ENCODE results near the gene CDH13.

CDH13 gene

DNA sequence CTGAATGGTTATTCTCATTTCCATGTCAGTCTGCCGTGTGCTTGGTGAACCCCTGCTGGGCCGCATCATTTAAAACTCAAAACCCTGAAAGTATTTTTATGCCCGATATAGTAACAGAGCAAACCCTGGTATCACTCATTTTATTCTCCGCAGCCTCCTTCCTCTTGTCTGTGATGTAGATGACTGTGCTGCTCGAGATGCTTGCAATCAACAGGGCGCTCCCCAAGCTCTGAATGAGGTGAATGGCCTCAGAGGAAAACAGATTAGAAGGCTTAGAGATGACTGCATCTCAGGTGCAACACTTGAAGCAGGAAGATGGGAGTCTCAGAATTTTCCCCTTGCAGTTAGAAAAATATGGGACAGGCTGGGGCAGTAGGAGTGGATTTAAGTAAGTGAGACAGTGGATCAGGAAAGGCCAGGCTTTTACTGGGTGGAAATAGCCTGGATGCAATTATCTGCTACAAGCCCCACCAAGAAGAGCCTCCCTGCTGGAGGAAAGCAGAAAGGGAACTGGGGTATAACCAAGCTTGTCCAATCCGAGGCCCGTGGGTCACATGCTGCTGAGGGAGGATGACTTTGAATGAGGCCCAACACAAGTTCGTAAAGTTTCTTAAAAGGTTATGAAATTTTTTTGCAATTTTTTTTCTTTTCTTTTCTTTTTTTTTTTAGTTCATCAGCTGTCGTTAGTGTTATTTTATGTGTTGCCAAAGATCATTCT lies 166.9 kb downstream of the CDH13 start:
- DNase-seq: peak in 2 of 3 donors; percentile 35 to 54

DNA sequence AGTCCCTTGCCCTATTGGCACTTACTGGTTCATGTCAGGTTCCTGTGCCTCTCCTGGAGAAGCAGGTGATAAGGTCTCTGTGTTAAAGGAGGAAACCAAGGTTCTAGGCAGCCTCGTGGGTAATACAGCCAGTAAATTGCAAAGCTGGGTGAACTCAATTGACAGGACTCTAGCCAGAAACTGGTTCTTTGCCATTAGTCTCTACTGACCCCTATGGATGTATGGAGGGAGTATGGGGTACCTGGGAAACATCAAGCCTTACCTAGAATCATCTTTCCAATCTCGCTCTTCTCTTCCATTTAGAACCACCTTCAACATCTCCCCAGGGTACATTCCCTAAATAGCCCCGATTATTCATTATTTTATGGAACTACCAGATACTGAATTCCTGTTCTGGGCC lies 169.3 kb downstream of the CDH13 start:
- no peak for DNase-seq

DNA sequence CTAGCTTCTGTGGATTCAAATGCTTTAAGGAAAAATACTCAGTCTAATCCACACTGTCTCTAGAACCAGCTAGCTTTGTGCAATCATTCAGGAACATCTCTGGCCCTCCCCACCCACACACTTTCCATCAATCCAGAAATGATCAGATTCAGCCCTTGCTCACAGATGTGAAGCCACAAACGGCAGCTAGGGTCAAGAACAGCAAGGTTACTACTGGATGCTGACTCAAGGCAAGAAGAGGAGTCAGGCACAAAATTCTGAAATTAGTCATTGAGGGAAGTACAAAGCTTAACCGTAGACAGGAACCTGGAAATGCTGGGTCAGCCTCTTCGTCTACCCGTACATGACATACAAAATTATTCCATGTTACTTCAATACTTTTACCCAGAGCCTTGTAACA lies 174.6 kb downstream of the CDH13 start:
- DNase-seq: peak; percentile 2 to 20 (median 8)

DNA sequence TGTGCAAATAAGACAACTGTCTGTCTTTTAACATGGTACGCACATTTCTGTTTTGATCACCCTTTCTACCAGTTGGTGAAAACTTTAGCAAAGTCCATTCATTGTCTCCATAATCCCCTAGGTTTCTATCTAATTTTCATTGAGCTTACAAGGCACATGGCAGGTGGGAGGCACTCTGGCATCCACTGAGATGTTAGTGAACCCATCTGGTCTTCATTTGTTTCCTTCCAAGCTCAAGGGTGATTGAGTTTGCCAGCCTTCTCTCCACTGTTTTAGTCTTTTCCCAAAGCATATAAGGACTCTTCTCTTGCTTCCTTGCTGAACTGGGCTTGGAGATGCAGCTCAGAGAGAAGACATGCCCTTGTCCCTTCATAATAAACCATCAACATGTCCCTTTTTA lies 179.1 kb downstream of the CDH13 start:
- DNase-seq: no peak

DNA sequence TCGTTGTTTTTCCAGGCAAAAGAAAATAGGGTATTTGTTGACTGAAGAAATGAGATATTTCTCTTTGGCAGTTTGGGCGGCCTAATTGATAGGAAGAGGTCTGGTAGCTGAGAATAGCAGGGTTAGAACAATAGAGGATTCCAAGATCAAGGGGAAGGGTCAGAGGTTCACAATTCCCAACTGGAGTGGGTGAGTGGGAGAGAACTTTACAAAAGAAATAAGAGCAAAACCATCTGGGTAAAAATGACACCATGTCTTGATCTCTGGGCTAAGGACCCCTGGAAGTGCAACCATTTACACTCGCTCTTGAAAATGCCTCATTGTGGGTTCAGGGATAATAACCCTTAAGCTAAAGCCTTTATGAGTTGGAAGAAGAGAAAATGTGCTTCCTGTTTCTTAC lies 180.5 kb downstream of the CDH13 start:
- no peak for DNase-seq

DNA sequence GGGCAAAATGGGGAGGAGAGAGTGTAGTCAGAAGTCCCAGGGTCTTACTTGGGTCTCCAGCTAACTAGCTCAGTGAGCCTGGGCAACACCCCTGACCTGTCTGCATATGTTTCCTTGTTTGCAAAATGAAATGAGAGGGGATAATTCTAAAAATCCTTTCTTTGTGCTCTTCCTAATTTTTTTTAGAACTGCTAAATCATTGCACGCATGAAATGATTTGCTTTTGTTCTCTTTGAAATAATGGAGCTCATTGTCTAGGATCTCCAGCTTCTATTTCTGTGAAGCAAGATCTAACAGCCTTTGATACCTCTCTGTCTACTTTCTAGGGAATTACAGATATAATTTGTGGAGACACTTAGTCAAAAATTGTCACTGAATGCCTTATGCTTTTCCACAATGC lies 181.3 kb downstream of the CDH13 start:
- no peak for DNase-seq

DNA sequence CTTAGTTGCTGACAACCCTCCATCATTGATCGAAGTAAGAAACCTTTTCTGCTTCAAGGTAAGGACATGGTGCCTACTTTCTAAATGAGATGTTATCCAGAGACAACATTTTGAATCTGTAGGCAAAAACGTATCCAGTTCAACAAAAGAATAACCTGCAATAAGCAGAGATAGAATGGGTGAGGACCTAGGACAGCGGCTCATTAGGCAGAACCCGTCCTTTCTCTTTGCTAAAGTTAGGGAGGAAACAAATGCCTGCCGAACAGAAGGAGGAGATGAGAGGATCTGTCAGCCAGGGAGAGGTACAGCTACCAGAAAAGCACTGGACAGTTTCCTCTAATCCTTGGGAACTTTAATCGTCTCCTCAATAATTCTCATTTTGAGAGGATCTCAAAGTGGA lies 183.3 kb downstream of the CDH13 start:
- DNase-seq: no peak

DNA sequence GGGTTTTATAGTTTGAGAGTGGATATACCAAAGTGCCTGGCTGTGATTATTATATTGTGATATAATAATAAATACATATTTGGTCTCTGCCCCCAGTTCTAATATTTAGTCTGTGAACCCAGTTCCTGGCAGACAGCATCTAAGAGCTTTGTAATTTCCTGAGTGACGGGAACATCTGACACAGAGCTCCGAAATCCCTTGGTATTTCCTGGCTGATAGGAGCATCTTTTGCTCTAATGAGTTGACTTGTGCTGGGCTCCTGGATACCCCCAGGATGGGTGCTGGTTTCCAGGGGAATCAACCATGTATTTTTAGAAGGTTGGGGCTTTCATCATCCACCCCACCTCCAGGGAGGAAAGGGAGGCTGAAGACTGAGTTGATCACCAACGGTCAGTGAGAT lies 187.3 kb downstream of the CDH13 start:
- DNase-seq: no peak

DNA sequence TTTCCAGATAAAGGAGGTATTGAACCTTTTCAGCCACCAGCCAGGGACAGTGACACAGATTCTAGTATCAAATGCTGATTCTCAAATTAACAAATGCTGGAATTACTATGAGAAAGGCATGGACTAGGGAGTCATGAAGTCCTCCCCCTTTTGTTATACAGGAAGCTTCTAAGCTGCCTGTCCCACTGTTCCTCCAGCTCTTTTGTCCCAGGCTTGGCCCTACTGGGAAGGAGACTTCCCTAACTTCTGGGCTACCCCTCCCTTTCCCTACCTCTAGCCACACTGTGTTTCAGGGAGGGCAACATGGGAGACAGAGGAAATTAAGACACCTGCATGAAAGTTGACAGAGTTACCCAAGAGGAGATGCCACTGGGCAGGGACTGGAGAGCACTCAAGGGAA lies 192.5 kb downstream of the CDH13 start:
- no peak for DNase-seq

DNA sequence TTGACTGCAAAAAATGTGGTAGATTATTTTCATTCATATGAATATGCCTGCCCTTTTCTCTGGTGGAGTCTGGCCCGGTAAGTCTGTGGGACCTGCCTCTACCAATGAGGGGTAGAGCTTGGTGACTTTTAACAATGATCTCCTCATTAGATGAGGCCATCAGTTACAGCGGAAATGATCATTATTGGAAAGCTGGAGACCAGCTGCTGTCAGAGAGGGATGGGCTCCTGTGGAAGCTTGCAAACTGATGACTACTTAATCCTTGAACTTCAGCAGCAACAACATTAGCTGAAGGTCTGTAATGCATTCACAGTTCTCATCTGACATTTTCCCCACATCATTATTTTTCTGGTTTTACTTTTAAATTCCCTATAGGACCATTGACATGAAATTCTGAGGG lies 194.1 kb downstream of the CDH13 start:
- no peak for DNase-seq

DNA sequence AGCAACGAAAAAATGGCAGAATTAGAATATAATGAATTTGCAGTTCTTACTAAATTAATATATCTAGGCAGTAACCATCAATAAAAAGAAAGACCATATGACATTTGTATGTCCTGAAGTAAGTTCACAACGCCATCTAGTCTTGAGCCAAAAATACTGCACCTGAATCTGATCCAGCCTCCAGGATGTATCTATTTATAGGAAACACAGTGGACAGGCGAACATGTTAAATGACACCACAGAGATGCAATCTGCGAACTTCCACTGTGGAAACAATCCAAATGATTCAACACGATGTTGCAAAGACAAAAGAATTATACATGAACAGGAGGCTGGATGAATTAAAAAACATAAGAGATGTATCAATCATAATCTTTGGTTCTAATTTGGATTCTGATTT lies 197.6 kb downstream of the CDH13 start:
- no peak for DNase-seq

DNA sequence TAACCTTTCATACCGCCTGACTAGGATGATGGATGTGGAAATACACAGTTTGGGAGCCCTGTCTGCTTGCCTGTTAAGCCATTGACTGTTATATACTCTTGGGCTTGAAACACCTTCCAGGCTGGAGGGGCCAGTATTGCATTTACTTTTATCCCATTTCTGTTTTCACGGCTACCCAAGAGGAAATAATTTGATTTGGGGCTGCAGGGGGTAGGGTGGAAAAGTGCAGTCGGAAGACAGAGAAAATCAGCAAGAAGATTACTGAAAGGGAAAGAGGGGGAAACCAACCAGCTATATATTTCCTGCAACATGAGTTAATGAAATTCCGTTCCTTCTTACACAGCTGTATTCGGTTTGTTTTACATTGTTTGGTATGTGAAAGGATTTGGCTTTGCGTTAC lies 202.5 kb downstream of the CDH13 start:
- DNase-seq: no peak

DNA sequence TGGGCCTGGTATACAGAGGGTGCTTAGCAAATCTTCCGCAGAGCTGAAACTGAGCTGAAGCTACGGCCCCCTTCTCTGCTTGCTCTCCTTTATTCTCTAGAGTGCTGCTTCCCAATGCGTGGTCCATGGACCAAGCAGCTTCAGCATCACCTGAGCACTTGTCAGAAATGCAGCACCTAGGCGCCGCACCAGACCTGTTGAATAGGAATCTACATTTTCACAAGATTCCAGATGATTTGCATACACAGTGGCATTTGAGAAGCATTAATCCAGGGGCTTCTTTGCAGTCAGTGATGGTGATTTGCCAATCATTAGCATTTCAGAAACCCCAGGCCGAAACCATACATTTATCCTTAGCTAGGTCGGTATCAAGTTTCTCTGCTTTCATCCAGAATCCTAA lies 204.2 kb downstream of the CDH13 start:
- no peak for DNase-seq

DNA sequence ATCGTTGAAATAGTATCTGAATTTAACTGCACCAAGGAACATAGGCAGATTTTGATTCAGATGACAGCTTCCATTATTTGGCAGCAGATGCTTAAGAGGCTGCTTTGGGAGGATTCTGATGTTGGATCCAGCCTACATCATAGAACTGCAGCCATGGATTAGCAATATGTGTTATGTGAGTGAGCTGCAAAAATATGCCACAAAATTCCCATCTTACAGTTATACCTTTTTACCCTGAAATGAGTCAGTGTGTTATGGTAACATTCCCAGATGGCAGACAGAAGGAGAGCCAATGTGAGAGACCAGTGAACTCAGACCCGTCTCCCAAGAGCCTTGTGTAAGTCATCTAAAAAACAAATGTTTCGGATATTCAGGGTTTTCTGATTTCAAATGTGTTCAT lies 206.1 kb downstream of the CDH13 start:
- no peak for DNase-seq

DNA sequence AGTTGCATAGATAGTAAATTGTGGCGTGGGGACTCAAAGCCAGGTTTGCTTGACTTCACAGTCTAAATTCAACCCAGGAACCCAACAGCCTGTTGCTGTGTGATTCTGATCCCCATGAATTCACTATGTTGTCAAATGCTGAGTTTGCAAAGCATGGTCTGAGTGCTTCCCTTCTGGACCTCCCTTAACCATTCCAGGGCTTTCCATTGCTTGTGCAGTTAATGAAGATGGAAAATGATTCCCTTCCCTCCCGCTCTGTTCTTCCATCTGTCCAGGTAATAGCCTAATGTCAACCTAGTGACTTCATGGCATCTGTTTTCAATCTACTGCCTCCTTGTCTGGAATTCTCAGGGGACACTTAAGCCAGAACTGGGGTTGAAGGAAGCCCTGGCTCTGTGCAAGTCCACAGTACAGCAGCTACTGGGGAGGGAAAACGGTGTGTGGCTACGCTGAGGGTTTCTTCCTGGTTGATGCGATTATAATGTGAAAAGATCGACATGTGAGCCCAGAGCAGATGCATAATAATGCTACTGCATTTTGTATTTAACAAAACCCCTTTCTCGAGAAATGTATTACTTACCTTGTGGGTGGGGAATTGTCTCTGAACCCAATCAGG lies 206.7 kb downstream of the CDH13 start:
- DNase-seq: no peak

DNA sequence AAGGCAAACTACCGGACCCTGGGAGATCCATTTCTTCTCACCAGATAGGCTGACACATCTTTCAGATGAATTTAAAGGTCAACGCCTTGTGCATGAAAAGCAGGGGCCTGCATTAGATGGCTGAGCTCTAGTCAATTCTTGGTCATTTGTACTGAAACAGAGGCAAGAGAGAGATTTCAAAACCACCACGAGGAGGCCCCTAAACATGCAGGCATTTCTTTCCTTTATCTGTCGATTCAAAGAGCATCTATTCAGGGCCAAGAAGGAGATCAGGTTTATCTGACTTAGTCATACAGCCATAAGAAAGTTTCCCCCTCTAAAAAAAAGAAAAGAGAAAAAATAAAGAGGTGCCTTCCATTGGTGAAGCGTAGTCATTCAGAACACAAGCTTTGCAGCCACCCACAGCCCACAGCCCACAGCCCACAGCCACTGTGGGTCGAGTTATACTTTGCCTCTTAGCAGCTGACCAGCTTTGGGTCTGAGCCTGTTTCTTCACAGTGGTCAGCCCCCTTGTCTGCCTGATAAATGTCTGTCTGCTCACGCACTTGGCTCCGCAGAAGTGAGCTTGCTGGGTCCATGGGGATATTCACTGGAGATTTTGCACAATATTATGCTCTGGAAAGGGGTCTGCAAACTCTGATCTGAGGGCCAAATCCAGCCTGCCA lies 207.5 kb downstream of the CDH13 start:
- no peak for DNase-seq

DNA sequence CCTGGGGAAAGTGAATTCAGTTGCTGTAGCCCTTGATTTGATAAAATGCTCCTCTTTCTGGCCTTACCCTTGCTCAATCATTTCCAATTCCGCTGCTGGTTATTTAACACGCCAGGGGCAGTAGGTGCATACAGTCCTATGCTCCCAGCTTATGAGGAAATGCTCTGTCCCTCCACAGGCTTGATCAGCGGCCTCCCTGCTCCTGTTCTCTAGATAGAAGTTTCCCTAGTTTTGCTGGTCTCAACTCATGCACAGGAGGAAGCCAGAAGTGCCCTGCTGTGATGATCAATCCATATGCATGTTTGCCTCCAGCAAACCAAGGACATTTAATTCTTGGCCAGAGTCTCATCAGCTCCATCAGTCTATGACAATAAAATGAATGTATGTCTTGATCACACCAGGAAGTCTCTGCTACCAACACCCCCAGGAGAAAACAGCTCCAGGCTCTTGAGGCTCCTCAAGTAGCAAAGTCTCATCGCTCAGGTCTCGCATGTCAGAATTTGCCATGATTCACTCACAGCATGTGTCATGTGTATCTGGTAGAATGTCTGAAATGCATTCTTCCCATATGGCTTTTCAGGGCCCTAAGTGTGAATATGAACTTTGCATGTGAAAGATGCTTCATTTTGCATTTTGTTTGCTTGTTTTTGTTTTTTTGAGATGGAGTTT lies 208.9 kb downstream of the CDH13 start:
- no peak for DNase-seq

DNA sequence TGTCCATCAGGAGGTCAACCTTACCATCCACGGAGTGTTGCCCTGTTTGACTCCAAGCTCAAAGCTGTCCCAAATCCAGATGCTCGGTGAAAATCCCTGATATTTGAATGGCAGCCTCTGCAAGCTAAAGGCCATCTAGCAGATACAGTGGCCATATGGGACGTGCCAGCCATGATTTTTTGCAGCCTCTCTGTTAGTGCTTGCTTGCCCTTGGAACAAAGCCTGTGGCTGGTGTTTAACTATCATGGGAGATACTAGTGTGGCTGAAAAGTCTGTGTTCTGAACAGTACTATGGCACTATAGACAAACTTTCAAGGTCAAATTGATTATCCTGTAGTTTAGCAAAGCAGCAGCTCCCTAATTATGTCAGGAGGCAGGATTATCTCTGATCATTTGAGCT lies 214.3 kb downstream of the CDH13 start:
- DNase-seq: no peak

DNA sequence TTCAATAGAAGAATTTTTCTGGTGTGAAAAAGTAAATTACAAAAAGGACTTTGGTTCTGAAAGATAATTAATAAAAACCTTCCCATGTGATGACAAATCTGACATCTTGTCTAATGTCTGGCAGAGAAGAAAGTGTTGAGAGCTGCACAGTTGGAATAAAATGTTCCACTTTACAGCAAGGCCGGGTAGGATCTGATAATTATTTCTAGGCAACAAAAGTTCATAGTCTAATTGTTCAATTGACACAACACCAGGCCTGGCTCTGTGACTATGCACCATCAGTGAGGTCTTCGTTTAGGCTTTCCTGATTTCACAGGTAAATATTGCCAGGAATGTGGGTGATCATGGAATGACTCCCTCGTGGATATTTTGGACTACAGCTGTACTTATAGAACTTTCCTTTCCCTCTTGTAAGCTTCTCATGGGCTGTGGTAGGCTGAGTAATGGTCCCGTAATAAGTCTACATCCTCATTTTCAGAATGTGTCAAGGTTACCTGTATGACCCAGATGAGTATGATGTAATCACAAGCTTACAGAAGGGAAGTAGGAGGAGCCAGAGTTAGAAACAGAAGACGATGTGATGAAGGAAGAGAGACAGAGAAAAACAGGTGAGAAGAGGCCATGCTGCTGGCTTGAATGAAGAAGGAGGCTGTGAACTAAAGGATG lies 217.0 kb downstream of the CDH13 start:
- DNase-seq: no peak

DNA sequence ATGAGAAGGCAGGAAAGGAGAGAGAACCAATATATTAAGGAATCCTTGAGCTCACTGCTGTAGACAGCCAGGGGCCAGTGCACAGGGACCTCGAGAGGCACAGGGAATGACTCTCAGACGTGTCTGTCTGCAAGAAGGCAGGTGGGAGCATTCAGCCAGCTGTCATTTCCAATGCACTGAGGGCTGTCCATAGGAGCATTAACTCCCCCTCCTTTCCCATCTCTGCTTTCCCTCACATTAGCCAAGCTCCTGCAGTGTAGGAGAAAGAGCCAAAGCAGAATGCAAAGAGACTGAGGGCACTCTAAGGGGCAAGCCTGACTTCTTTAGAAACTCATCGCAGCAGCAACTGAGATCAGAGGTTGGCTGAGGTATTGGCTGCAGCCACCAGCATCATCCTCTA lies 218.3 kb downstream of the CDH13 start:
- DNase-seq: no peak

DNA sequence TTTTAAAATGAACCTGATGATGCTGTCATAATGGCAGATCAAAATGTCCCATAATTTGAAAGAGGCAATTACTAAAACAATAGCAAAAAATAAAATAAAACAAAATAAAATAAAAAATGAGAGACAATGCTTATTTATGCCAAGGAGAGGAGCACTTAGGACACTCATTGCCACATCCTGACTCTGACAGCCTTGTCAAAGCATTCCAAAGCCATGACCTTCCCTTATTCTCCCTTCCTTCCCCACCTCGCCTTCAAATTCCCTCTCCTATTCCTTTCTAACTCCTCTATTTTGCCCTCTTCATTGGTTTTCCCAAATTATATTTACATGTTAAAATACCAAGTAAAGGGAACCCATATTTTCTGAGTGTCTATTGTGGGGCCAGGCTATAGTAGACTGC lies 220.0 kb downstream of the CDH13 start:
- DNase-seq: no peak

DNA sequence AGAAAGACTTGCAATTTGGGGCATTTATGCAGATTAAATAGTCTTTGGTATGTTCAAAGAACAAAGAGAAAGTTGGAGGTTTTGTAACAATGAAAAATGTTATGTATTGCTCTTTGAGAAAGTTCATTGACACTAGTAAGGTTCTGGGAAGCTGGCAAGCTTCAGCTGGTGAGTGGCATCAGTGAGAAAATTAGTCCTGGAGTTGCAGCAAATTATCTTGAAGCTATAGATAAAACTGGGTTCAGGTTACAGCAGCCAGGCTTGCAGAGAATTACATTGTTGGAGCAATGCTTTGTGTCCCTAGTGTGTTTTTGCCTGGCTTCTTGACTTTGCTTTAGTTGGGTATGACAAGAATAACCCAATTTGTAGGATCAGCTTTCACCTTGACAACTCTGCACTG lies 221.2 kb downstream of the CDH13 start:
- no peak for DNase-seq

DNA sequence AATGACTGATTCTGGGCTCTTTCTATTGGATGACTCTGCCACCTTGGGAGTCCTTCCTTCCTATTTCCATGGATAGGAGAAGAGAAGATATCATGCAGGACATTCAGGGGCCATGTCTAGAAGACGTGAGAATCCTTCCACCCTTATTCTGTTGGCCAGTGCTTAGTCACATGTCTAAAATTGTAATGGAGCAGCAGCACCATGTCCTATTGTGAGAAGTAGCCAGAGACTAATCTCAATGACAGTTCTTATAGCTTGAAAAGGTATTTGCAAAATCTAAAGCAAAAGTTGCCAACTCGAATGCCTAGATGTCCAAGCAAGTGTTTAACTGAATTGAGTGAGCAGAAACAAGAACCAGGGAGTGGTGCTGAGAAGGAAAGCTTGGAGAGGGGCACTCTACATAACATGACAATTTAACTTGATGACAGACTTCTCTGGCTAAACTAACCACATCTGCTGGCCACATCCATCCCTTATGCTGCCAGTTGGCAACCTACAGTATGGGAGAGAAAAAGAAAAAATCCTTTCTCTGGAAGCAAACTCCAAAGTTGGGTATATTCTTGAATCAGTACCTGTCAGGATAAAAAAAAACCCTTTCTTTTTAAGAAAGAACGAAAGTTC lies 225.7 kb downstream of the CDH13 start:
- DNase-seq: no peak

Data from suppressor macrophage treated with lipopolysaccharide for 1 hour (primary cell).